K562 (cell line): Measurements from ENCODE around the gene LYPD4. TPM values are rescaled to one million over a fixed set of nuclear protein-coding genes. Genes with fewer than 3 reads are reported as not detected.
A peak's percentile ranks its signal among the peaks of the same experiment; 100 is the strongest.

Experiments used
- CEBPZ ChIP-seq: fragments of 150-350 bp; IDR thresholded peaks from 2 replicates; pipeline ENCODE4 v1.6.1; 2014; ENCODE audit warnings: low read depth, mild to moderate bottlenecking, low read length, borderline replicate concordance
- MTF1 ChIP-seq: fragments of 250-450 bp; sonication (Bioruptor Pico); IDR thresholded peaks from 2 replicates; pipeline ENCODE4 v1.9.0; 2021; ENCODE audit warnings: moderate library complexity, mild to moderate bottlenecking, inconsistent platforms, borderline replicate concordance
- RBFOX2 ChIP-seq: fragments of 200-400 bp; formaldehyde crosslinking; IDR thresholded peaks from 2 replicates; pipeline ENCODE4 v1.6.1; 2017; ENCODE audit warnings: low read depth, mild to moderate bottlenecking, low read length, moderate library complexity
- RBM39 ChIP-seq: fragments of 200-400 bp; formaldehyde crosslinking; optimal IDR thresholded peaks from 2 replicates; pipeline ENCODE3; 2018; ENCODE audit warnings: low read depth, low read length
- polyA plus RNA-seq, 8 experiments: library from polyadenylated mRNA; depleted of rRNA in 4 of 8; stranded (reverse) in 5 of 8; unstranded in 3 of 8; fragments of >200 nt; fragmentation: Nextera tagmentation in 2 of 8; fragmentation: Illumina TruSeq in 1 of 8; extraction: Ambion mirVana in 2 of 8; extraction: Trizol in 1 of 8; gene quantifications; 2 replicates each; pipeline versions ENCODE4 v1.2.1 to v1.2.3, GENCODE V29; 2011 to 2014; ENCODE audit warnings: inconsistent platforms in 1 of 8, missing spikeins in 1 of 8
- total RNA-seq, 7 experiments: library from RNA; depleted of rRNA in 6 of 7; stranded (reverse); fragments of >200 nt in 6 of 7; fragmentation: Illumina TruSeq in 2 of 7; extraction: Trizol in 2 of 7; gene quantifications; 2 replicates each; pipeline versions ENCODE4 v1.2.1 to v1.2.3, GENCODE V29; 2011 to 2021; ENCODE audit warnings: low replicate concordance in 1 of 7
- TF ChIP-seq, protein P1 (sequence below): fragments of 250-450 bp; sonication (Bioruptor Pico); IDR thresholded peaks from 2 replicates; pipeline ENCODE4 v1.4.0; 2020; ENCODE audit warnings: borderline replicate concordance

LYPD4 gene
- total and polyA plus RNA-seq, 9 of the 15 experiments (the other 6 are each of a cell fraction or from before 2014, with no cell fraction given): 0.11 TPM; not detected in 8

DNA sequence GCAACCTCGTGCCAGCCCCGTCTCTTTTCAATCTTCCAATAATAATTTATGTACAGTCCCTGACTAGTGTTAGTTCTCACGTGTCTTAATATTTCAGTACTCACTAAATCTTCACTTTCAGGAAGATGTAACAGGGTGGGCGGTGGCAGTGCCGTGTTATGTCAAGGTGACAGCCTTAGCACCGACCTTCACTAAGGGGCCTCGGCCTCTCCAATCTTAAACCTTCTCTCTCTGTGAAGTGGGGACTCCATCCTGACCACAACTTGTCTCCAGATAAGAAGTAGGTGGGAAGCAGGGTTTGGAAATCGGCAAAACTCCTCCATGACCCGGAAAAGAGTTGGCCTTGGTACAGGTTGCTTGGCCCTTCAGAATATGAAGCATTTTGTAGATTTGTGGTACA, 17.4 kb upstream of the LYPD4 start (continued):
- TF ChIP-seq CEBPZ (no peak), RBM39 (no peak), MTF1 (CRISPR knock-in tag) (no peak), RBFOX2 (0 out of 2 replicates have a peak, but pooled peaks have one; percentile 3)
- TF ChIP-seq, protein P1, sequence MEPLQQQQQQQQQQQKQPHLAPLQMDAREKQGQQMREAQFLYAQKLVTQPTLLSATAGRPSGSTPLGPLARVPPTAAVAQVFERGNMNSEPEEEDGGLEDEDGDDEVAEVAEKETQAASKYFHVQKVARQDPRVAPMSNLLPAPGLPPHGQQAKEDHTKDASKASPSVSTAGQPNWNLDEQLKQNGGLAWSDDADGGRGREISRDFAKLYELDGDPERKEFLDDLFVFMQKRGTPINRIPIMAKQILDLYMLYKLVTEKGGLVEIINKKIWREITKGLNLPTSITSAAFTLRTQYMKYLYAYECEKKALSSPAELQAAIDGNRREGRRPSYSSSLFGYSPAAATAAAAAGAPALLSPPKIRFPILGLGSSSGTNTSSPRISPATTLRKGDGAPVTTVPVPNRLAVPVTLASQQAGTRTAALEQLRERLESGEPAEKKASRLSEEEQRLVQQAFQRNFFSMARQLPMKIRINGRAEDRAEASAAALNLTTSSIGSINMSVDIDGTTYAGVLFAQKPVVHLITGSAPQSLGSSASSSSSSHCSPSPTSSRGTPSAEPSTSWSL (CRISPR knock-in tag): no peak
